OCI-M2 (cell line): Measurements from ENCODE around the gene TMC7.

Experiments
- DNase-seq: peaks from one replicate; lab custom pipeline; 2025; ENCODE audit not compliant: unreplicated experiment; lab: John Stamatoyannopoulos, UW

The TMC7 gene

DNA sequence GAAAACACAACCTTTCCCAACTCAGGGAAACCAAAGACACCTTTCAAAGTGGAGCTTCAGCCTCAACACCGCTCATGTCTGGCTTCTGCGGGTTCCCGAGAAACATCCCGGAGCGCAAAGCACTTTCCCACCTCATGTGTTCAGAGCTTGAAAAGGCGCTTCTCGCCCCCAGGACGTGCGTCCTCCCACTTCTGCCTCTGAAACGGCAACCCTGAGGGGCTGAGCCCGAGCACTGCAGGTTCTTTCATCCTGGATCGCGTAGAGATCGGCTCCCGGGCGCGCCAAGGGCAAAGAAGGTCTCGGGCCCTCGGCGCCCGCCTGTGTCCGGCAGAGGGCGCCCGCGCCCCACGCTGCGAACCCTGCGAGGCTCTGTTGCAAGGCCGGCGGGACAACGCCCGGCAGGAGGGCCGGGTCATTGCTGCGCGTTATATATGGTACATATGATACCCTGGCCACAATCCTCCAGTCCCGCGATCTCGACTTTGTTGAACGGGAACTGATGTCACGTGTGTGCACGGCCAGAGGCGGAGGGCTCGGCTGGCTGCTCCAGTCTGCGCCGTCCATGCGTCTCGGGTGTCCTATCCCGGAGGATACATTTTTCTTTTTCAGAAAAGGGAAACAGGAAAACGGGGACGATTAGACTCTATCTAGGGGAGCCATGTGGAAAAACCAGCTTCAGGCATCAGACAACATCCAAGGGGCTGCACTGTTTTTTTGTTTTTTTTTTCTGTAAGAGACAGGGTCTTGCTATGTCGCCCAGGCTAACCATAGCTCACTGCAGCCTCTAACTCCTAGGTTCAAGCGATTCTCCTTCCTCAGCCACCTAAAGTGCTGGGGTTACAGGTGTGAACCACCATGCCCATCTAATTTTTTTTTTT lies 102.8 kb downstream of the TMC7 start:
- DNase-seq = peak; percentile 63

DNA sequence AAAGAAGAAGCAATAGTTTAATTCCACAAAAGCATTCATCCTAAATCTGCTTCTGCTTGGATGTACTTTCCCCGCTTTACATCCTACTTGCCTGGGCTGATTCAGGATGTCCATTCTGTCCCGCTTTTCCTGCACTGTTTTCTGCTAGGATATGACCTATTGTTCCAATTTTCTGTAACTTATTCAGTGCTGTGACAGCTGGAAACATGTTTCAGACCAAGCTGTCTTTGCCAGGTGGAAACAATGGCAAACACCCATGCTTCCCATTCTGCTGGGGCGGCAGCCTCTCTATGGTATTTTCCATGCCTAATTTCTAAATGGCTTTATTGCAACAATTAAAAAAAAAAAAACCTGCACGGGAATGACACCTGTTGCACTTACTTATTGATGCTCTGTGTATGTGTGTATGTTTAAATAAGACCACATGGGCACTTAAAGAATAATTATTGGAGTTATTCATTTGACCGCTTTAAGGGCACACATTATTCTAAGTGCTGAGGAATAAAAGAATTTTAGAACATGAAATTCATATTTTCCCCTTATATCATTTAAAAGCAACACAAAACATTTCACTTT lies 104.7 kb downstream of the TMC7 start:
- DNase-seq = no peak

DNA sequence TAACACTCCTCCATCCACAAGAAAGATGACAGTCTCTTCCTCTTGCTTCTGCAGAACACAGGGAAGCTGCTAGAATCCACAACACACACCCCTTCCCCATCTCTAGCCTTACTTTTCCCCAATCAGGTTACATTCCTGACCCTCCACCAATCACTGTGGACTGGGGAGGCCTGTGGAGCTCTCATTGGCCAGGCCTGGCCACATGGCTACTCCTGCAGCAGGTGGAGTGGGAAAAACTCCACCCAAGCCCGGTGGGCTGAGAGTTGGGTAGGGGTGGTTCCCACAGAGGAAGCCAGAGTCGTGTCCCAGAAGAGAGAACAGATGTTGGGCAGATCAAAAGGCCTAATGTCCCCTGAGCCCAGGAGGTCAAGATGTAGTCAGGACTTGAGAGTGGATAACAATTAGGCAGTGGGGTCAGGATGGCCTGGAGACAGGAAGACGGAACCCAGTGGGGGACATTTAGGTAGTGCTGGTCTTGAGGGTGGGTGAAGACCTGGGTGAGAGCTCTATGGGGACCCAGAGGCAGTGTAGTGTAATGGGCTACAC lies 105.7 kb downstream of the TMC7 start:
- DNase-seq = no peak

DNA sequence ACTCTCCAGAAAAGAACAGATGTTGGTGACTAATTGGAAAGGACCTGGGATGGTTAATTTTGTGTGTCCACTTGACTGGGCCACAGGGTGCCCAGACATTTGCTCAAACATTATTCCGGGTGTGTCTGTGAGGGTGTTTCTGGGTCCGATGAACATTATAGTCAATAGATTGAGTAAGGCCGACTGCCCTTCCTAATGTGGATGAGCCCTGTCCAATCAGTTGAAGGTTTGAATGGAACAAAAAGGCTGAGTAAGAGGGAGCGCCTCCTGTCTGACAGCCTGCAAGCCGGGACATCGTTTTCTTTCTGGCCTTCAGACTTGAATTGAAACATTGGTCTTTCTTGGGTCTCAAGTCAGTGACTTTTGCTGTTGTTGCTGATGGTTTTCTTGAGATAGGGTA lies 107.2 kb downstream of the TMC7 start:
- no peak for DNase-seq

DNA sequence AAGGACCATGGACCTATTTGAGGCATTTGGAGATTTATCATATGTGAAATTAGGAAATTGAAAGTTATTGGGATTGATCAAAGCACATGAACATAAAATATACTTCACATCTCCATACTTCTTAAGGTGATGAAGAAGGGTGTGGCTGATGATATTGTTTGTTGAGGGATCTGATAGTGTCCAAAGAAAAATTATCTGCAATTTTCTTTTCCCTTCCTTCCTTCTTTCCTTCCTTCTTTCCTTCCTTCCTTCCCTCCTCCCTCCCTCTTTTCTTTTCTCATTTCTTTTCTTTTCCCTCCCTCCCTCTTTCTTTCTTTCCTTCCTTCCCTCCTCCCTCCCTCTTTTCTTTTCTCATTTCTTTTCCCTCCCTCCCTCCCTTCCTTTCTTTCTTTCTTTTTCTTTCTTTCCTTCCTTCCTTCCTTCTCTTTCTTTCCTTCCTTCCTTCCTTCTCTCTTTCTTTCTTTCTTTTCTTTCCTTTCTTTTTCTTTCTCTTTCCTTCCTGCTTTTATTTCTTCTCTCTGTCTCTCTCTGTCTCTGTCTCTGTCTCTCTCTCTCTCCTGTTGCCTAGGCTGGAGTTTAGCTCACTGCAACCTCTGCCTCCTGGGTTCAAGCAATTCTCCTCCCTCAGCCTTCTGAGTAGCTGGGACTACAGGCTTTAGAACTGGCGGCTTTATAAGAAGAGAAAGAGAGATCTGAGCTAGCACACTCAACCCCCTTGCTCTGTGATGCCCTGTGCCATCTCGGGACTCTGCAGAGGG lies 109.1 kb downstream of the TMC7 start:
- no peak for DNase-seq

DNA sequence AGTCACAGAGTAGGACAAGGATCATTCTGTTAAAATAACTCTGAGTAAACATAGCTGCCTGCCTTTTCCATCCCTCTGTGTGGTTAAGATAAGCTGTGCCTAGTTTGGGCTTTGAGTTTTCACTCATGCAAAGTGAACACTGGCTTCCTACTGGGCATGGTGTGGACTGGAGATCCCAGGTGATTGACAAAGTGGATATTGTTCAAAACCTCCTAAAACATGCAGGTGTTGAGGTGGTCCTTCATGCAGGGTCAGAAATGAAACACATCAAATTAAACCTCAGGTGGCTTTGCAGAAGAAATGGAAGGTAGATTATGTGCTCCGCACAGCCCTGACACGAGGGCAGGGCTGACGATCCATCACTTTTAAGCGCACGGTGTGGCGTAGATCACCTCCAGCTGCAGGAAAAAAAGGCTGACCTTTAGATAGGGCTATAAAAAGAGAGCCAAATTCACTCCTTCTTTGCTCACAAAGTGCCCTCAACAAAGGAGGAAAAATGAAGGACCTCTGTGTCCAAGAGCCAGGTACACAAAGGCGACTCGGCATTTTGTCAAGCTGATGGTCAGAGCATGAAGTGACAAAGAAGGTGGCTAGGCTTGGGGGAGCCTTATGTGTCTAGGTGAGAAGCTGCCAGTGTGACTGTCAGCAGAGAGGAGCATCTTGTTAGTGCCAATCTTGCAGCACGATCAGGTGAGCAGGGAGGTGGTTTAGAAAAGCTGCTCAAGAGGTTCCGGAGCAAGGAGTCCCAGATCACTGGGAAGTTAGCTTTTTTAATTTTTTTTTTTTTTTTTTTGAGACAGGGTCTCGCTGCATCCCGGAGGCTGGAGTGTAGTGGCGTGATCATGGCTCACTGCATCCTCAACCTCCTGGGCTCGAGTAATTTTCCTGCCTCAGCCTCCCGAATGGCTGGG lies 110.2 kb downstream of the TMC7 start:
- no peak for DNase-seq

DNA sequence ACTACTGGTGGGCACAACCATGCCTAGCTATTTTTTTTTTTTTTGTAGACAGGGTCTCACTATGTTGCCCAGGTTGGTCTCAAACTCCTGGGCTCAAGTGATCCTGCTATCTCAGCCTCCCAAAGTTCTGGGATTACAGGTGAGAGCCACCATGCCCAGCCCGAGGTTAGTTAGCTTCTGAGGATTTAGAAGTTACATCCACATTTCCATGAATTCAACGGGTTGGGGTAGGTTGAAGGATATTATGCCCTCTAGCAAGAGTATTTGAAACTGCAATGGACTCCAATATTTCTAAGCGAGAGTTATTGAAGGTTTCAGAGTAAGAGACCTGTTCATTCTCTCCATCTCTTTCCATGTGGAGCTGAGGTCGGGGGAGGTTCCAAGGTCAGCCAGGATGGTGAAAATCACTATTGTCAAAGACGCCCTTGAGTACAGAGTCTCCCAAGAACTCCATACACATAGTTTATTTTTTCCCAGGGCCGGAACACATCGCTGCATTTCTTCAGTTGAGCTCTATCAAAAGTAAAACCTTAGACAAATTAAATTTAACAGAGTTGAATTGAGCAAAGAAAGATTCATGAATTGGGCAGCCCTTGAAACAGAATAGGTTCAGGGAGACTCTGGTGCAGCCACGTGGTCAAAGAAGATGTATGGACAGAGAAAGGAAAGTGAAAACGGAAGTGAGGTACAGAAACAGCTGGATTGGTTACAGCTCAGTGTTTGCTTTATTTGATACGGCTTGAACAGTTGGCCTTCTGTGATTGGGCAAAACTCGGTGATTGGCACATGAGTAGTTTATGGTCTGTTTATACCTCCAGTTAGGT lies 111.0 kb downstream of the TMC7 start:
- no peak for DNase-seq

DNA sequence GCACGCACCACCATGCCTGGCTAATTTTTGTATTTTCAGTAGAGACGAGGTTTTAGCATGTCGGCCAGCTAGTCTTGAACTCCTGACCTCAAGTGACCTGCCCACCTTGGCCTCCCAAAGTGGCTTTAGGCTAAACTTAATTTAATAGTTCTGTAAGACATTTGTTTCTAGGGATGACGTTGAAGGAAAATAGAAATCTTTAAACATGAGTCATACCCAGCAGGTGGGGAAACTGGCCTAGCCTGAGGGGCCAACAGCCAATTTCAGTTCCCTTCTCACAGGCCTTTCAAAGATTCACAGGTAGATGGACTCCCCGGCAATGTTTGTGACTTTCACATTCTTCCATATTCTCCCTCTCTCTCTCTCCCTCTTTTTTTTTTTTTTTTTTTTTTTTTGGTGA lies 111.9 kb downstream of the TMC7 start:
- DNase-seq = no peak

DNA sequence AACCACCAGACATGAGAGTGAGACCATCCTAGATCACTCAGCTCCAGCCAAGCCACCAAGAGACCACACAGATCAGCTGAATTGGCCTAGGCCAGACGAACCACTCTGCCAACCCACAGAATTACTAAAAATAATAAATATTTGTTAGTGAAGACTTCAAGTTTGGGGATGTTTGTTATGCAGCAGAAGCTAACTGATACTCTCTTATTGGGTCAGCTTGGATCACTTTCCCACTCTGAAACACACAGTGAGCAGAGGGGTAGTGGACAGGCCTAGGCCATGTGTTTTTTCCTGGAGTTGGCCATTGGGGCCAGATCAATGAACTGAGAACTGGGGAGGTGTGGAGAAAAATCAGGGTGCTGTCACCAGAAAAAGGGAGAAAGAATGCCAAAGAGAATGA lies 114.4 kb downstream of the TMC7 start:
- no peak for DNase-seq

DNA sequence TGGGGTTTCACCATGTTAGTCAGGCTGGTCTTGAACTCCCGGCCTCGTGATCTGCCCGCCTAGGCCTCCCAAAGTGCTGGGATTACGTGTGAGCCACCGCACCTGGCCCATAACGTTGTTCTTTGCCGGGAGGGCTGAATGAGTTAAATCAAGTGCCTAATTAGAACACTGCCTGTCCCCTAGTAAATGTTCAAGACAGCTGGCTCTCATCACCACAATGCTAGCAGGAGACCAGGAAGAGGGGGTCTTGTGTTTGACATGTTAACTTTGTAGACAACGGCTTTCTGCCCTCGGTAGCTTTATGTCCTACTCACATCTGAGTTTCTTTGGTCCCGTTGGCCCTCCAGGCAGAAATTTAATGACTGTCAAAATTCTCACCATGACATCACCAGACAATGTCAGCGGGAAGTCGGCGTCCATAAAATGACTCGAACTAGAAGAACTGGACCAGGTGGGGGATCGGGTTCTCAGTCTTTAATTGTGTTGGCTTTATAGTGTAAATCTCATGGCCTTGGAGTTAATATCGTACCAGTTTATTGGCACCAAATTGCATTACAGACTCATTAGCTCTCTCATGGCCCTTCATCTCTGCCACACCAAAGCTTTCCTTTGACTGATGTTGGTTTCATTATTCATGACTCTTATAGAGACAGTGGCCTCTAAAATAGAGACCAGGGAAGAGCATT lies 118.6 kb downstream of the TMC7 start:
- DNase-seq = no peak

DNA sequence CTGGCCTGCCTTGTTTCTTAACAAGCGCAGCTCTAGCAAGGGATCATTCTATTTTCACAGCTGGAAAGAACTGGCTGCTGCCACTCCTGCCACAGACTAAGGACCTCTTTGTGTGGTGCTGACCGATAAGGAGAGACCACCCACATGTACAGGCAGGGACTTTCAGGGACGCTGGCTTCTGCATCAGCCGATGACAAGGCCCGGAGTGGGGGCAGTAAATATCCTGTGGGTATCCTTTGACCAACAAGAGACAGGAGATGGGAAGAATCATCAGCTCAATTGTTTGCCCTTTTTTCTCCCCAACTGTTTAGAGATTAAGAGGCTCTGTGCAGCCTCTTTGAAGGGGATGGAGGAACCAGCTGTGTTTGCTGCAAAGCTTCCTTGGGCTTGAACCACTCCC lies 120.9 kb downstream of the TMC7 start:
- no peak for DNase-seq

DNA sequence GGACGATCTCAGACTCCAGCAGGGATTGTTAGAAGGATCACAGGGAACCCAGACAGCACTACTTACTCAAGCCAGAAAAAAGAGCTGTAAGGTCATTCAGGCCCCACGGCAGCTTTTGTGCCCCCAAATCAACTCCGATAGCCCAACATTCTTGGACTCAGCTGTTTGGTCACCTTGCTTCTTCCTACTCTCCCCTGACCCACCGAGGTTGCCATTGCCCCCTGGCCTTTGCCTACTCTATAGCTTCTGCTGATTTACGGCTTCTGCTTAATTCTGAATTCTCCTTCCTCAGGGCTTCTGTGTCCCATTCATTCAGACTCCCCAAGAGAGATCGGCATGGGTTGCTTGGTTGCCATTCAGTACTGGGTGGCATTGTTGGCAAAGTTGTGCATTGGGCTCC lies 121.4 kb downstream of the TMC7 start:
- no peak for DNase-seq

DNA sequence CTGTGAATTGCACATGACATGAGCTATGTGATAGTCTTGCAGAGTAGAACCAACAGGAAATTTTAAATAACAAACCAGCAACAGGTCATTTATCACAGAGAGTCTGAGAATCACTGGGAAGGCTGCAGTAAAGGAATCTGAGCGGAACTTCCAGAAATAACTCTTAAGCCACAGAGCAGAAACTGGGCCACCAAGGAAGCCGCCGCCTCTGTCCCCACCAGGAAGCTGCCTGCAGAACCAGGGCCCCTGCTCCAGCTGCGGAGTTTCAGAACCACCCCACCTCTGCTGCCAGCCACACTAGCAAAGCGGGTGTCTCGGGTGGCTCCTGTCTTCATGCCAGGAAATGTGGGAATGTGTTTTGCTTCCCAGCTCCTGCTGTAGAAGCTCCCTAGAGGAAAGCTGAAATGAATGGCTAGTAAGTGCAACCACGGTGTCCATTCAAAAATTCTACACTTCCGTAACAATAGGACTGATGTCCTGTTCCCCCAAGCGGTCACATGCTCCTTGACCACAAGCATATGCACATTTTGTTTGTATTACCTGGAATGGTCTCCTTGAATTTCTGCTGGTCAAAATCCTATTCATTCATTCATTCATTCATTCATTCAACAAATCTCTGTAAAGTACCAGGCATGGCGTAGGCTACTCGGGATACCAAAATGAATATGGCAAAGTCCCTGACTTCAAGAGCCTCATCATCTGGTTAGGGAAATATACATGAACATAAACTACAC lies 122.3 kb downstream of the TMC7 start:
- DNase-seq = no peak

DNA sequence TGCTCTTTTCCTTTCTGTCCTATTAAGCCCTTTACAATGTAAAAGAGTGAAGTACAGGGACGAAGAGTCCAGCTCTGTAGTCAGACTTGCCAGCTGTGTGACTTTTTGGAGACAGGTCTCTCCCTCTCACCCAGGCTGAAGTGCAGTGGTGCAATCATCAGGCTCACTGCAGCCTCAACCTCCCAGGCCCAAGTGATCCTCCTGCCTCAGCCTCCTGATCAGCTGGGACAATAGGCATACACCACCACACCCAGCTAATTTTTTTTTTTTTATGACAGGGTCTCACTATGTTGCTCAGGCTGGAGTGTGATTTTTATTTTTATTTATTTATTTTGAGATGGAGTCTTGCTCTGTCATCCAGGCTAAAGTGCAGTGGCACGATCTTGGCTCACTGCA lies 122.9 kb downstream of the TMC7 start:
- no peak for DNase-seq

DNA sequence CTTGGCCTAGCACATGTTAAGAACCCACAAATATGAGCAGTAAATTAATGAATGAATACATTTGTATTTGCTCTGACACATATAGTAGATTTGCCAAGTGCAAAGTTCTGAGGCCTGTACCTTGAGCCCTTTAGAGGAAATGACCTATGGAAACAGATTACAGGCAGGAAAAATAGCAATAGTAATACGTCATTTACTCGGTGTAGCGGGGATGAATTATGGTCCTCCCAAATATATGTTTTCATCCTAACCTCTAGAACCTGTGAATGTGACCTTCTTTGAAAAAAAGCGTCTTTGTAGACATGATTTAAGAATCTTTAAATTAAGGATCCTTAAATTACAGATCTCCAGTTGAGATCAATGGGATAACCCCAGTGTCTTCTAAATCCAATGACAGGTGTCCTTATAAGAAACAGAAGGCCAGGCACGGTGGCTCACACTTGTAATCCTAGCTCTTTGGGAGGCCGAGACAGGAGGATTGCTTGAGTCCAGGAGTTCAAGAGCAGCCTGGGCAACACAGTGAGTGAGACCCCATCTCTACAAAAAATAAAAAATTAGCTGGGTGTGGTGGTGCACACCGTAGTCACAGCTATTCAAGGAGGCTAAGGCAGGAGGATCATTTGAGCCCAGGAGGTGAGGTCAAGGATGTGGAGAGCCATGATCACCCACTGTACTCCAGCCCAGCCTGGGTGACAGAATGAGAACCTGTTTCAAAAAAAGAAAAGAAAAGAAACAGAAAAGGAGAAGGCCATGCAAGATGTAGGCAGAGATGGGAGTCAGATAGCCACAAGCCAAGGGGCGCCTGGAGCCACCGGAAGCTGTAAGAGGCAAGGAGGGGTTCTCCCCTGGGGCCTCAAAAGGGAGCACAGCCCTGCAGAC lies 124.9 kb downstream of the TMC7 start:
- no peak for DNase-seq

DNA sequence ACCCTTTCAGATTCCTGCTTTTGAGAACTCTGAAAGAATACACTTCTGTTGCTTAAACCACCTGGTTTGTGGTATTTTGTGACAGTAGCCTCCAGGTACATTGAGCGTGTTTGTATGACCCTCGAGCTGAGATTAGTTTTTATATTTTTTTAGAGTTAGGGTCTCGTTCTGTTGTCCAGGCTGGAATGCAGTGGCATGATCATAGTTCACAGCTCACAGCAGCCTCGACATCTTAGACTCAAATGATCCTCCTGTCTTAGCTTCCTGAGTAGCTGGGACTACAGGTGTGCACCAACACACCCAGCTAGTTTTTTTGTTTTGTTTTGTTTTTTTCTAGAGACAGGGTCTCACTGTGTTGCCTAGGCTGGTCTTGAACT lies 125.5 kb downstream of the TMC7 start:
- DNase-seq = no peak

DNA sequence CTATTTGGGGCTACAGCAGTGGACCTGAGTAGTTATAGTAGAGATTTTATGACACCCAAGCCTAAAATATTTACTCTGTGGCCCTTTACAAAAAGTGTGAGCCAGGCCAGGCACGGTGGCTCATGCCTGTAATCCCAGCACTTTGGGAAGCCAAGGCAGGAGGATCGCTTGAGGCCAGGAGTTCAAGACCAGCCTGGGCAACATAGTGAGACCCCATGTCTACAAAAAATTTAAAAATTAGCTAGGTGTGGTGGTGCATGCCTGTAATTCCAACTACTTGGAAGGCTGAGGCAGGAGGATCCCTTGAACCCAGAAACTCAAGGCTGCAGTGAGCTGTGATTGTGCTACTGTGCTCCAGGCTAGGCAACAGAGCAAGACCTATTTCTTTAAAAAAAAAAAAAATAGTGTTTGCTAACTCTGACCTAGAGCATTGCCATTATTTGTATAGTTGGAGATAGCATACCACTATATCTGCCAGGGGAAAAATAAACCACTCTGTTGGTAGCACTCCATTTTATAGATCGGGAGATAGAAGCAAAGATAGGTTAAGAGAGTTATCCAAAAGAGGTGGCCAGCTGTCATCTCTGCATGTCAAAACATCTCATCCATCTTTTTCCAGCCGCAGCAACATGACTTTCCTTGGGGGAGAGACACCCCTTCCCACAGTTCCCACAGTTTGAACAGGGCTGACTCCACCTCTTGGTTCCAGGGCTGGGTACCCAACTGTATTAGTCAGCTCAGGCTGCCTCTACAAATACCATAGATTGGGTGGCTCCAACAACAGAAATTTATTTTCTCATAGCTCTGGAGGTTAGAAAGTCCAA lies 127.0 kb downstream of the TMC7 start:
- no peak for DNase-seq
